ENCODE measurements around the gene DGKB.

GRCh38 chr7:14403587-14403986, 499.0 kb downstream of the DGKB start:
- TF ChIP-seq CTCF (IDR thresholded peaks at IDR 0.05) (no peak), POLR2A (IDR thresholded peaks at IDR 0.05) (no peak)
